HPDE6-E6E7 (cell line): ENCODE measurements around the gene NR5A1.

Source experiments
- DNase-seq: peaks from one replicate; pipeline ENCODE4 v3.0.0; 2011; ENCODE audit warnings: missing footprints; ENCODE audit errors: extremely low spot score

NR5A1 gene

DNA sequence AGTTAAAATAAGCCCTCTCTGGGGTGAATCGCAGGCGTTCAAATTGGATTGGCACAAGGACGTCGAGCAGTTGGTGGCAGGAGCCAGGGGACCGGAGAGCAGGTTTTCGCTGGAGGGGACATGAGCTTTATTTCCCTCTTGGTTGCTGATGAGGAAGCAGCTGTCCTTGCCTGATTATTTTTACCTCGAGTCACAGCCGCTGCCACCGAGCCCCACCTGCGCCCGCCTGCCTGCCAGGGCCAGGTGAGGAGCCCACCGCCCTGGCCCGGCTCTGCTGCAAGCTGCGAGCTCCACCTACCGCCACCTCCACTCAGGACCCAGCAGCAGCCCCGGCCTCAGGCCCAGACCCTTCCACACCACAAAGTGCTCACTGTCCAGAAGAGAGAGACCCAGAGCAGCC lies 65.9 kb downstream of the NR5A1 start:
- no peak for DNase-seq

DNA sequence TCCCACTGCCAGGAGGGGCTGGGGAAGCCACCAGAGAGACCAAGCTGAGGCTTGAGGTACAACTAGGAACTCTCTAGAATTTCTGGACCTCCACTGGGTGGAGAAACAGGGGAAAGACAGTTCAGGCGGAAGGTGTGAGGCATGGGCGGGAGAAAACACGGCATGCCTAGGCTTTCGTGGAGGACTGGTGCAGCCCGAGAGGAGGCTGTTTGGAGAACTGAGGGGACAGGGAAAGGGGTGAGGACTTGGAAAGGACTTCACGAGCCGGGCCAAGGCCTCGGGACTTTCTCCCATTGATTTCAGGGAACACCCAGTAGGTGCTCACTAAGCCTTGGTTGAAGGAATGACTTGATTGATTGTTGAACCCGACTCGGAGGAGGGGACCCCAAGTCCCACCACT lies 66.4 kb downstream of the NR5A1 start:
- DNase-seq: no peak

DNA sequence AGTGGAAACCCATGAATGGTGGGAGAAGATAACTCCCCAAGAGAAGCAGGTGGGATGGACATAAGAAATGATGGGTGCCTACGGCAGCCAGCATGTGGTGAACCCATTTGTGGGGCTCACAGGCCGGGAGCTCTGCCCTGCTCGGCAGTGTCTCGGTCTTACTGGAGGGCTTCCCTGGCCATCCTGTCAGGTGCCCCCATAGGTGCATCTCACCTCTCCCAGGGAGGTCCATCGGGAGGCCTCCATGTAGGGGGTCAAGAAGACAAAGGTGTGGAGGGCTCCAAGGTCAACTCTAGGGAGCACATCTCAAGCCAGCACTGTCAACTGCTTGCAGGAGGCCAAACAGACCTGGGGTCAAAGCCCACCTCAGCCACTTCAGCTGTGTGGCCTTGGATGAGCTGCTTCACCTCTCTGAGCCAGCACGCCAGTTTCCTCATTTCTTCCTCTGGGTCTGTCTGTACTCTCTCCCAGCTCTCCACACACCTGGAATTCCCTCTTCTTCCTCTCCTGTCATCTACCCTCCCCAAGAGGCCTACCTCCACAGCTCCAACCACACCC lies 67.4 kb downstream of the NR5A1 start:
- no peak for DNase-seq

DNA sequence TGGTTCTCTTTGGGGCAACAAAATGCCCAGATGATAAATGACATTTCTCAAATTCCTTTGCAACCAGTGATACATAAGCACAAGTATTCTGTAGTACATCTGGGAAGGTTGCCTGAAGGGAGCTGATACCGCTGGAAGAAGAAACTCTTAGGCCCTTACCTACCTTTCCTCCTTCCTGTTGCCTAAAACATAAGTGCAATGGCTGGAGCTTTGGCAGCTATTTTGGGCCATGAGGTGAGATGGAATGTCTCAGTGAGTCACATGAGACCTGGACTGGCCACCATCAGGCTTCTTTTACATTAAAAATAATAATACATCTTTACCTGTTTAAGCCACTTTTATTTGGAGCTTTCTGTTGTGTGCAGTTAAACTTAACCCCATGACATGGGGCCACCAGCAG lies 68.1 kb downstream of the NR5A1 start:
- no peak for DNase-seq

DNA sequence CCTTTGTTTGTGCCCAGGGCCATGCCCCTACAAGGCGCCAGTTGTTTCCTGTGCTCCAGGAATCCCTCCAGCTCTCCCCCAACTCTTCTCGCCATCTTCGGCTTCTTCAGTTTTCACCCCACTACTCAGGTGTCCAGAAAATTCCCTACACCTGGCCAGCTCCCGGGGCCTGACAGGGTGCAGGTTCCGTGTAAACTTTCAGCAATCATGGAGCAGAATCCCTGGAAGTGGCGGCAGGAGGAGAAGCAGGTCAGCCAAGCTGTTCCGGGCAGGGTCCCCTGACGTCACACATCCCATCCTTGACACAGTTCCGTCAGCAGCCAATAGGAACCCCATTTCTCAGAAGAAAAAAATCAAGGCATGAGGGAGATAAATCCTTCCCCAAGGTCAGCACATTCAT lies 69.1 kb downstream of the NR5A1 start:
- no peak for DNase-seq

DNA sequence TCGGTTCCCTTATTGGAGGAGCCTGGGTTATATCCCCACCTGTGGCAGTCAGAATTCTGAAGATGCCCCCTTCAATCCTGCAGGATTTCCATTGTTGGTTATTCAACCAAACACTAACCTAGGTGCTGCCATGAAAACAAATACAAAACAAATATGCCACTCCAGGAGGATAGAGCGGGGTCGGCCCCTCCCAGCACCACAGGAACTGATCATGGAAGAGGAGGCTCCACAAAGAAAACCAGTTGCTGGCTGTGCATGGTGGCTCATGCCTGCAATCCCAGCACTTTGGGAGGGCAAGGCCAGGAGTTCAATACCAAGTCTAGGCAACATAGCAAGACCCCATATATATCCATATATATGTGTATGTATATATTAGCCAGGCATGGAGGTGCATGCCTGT lies 70.1 kb downstream of the NR5A1 start:
- DNase-seq: no peak

DNA sequence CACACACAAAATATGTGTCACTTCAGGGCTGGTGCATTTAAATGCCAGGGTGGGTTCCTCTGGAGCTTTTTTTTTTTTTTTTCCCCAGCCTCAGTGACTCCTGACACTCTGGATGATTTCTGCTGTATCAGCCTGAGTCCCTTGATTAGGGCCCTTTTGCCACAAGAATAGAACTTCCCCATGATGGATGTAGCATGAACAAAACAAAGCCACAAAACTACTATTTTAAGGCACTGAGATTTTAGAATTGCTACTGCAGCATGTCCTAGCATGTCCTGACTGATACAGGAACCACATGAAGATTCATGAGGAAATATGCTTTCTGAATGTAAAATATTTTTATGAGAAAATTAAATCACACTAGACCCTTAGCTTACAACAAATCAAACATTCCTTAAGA lies 70.9 kb downstream of the NR5A1 start:
- no peak for DNase-seq
